HEK293T (cell line): ENCODE measurements around the gene ACADL.

Experiments used
- FOXA1 ChIP-seq: fragments of 450-650 bp; IDR thresholded peaks from 2 replicates; pipeline ENCODE4 v1.6.1; 2016; ENCODE audit warnings: mild to moderate bottlenecking
- HDGF ChIP-seq: fragments of 450-650 bp; IDR thresholded peaks from 2 replicates; pipeline ENCODE4 v1.6.1; 2017; ENCODE audit warnings: antibody characterized with exemption, borderline replicate concordance
- SP1 ChIP-seq: fragments of 450-650 bp; IDR thresholded peaks from 2 replicates; pipeline ENCODE4 v1.6.1; 2017
- SUZ12 ChIP-seq: fragments of 450-650 bp; IDR thresholded peaks from 2 replicates; pipeline ENCODE4 v1.6.1; 2016; ENCODE audit warnings: mild to moderate bottlenecking
- ZNF384 ChIP-seq: fragments of 450-650 bp; IDR thresholded peaks from 2 replicates; pipeline ENCODE4 v1.6.1; 2016

DNA sequence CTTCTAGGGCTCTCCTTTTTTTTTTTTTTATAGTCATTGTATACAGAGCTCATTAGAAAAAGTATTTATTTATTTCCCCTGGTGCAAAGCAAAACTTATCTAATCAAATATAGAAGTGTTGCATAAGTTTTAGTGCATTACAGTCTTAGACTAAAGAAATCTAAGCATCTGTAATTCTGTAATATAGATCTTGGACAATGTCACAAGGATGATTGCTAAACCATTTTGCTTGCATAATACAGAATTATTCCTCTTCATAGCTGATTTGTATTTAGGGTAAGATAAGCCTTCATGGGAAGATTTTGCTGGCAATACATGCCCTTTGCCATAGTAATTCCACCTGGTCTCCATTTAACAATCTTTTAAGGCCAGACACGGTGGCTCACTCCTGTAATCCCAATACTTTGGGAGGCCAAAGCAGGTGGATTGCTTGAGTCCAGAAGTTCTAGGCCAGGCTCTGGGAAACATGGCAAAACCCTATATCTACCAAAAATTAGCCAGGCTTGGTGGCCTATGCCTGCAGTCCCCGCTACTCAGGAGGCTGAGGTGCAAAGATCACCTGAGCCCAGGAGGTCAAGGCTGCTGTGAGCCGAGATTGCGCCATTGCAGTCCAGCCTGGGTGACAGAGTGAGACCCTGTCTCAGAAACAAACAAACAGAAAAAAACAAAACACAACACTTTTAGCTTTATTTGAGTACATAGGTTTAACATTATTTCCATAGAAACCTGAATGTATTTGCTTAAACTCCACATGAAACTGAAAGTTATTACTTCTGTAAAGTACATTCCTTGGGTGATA lies 2.2 kb upstream of the ACADL start:
- TF ChIP-seq SP1 (no peak), SUZ12 (no peak), ZNF384 (no peak), HDGF (no peak), FOXA1 (no peak)
